DND-41 (cell line): ENCODE measurements around the gene METTL27.

ENCODE experiments used
- ATAC-seq: fragments of 200-7000 bp; cut with Tn5 transposase; 3 replicates; pipeline ENCODE4 v1.9.1; 2021; ENCODE audit warnings: low read depth; ENCODE audit not compliant: insufficient read depth
- DNase-seq: peaks from one replicate; pipeline ENCODE4 v3.0.0-alpha.2; 2020
- H2AFZ ChIP-seq: 2 replicates; pipeline ENCODE4 v1.6.0; 2012; ENCODE audit warnings: low read depth, low read length
- H3K27ac ChIP-seq: 2 replicates; pipeline ENCODE4 v1.5.1; 2012; ENCODE audit warnings: low read length, inconsistent platforms
- H3K27me3 ChIP-seq: fragments of 200-600 bp; sonication (generic); 2 replicates; pipeline ENCODE4 v1.6.0; 2012; ENCODE audit warnings: low read length, mild to moderate bottlenecking, inconsistent platforms; ENCODE audit not compliant: insufficient read depth, poor library complexity
- H3K36me3 ChIP-seq: 2 replicates; pipeline ENCODE4 v1.5.1; 2012; ENCODE audit warnings: low read length, inconsistent platforms; ENCODE audit not compliant: insufficient read depth
- H3K4me1 ChIP-seq: 2 replicates; pipeline ENCODE4 v1.5.1; 2012; ENCODE audit warnings: mild to moderate bottlenecking, low read length; ENCODE audit not compliant: insufficient read depth
- H3K4me2 ChIP-seq: 2 replicates; pipeline ENCODE4 v1.6.0; 2012; ENCODE audit warnings: mild to moderate bottlenecking, moderate library complexity, low read length, inconsistent platforms; ENCODE audit not compliant: insufficient read depth
- H3K4me3 ChIP-seq, 2 experiments: fragments of 200-600 bp in 1 of 2; shearing (Covaris generic) in 1 of 2; 2 replicates each; pipeline ENCODE4 v1.5.1; 2012 to 2016; ENCODE audit warnings: inconsistent platforms in 2 of 2, low read length in 2 of 2, mild to moderate bottlenecking in 2 of 2, low read depth in 1 of 2, moderate library complexity in 1 of 2
- H3K79me2 ChIP-seq: 2 replicates; pipeline ENCODE4 v1.6.0; 2012; ENCODE audit warnings: low read length, inconsistent platforms; ENCODE audit not compliant: insufficient read depth
- H3K9ac ChIP-seq: 2 replicates; pipeline ENCODE4 v1.6.0; 2012; ENCODE audit warnings: low read depth, mild to moderate bottlenecking, inconsistent platforms, low read length, moderate library complexity
- H3K9me3 ChIP-seq: 2 replicates; pipeline ENCODE4 v1.5.1; 2012; ENCODE audit warnings: low read length, moderate library complexity, mild to moderate bottlenecking, inconsistent platforms; ENCODE audit not compliant: insufficient read depth, severe bottlenecking
- H4K20me1 ChIP-seq: 2 replicates; pipeline ENCODE4 v1.6.0; 2012; ENCODE audit warnings: low read length; ENCODE audit not compliant: insufficient read depth
- CTCF ChIP-seq: IDR thresholded peaks from 2 replicates; pipeline ENCODE4 v1.5.1; 2012; ENCODE audit warnings: borderline replicate concordance, low read length, moderate library complexity, mild to moderate bottlenecking; ENCODE audit not compliant: poor library complexity, severe bottlenecking; ENCODE audit errors: extremely low read depth
- EZH2 ChIP-seq: IDR thresholded peaks from 3 replicates; pipeline ENCODE4 v1.6.1; 2012; ENCODE audit warnings: borderline replicate concordance, low read depth, mild to moderate bottlenecking, moderate library complexity, low read length, inconsistent platforms; ENCODE audit not compliant: severe bottlenecking

The METTL27 gene

GRCh38 chr7:73882047-73882402 is 39.7 kb upstream of the METTL27 start:
- no peaks in the 10 kb centered on the region for H3K9me3 ChIP-seq
- no peak overlapping the region for H3K4me3 ChIP-seq
- H3K36me3 ChIP-seq, result no peaks in the 10 kb centered on the region
- no peak for TF ChIP-seq CTCF
- TF ChIP-seq EZH2, result no peak
- H3K4me1 ChIP-seq, result no peaks in the 10 kb centered on the region
- no peaks in the 10 kb centered on the region for H3K27me3 ChIP-seq
- no peak overlapping the region for H3K27ac ChIP-seq
- no peak overlapping the region for H3K4me2 ChIP-seq
- H3K9ac ChIP-seq, result no peak overlapping the region
- H4K20me1 ChIP-seq, result no peaks in the 10 kb centered on the region
- no peak for ATAC-seq
- H3K79me2 ChIP-seq, result no peaks in the 10 kb centered on the region
- no peak for DNase-seq
- no peak overlapping the region for H2AFZ ChIP-seq

- Histone ChIP-seq H3K27ac (no peak overlapping the region), H3K9me3 (no peaks in the 10 kb centered on the region), H3K4me2 (no peak overlapping the region), H3K36me3 (no peaks in the 10 kb centered on the region), H3K79me2 (no peaks in the 10 kb centered on the region), H2AFZ (no peak overlapping the region), H3K4me1 (no peaks in the 10 kb centered on the region), H4K20me1 (no peaks in the 10 kb centered on the region), H3K27me3 (no peaks in the 10 kb centered on the region), H3K9ac (no peak overlapping the region), H3K4me3 (no peak overlapping the region)
- ATAC-seq (no peak), DNase-seq (no peak)
- no peak for TF ChIP-seq EZH2
- no peak for TF ChIP-seq CTCF
These were observed 39.2 kb upstream of the METTL27 start for GRCh38 chr7:73881352-73882046.

- H3K9me3 ChIP-seq, result no peaks in the 10 kb centered on the region
- H3K27me3 ChIP-seq, result no peaks in the 10 kb centered on the region
- no peak overlapping the region for H3K9ac ChIP-seq
- no peaks in the 10 kb centered on the region for H4K20me1 ChIP-seq
- ATAC-seq (no peak), DNase-seq (no peak)
- TF ChIP-seq EZH2 (no peak), CTCF (no peak)
- no peak overlapping the region for H2AFZ ChIP-seq
- H3K4me1 ChIP-seq, result no peaks in the 10 kb centered on the region
- no peak overlapping the region for H3K4me2 ChIP-seq
- no peak overlapping the region for H3K27ac ChIP-seq
- no peaks in the 10 kb centered on the region for H3K79me2 ChIP-seq
- H3K4me3 ChIP-seq, result no peak overlapping the region
- no peaks in the 10 kb centered on the region for H3K36me3 ChIP-seq
These were observed 38.5 kb upstream of the METTL27 start for GRCh38 chr7:73880755-73881328.
